ENCODE results near the gene IL21.
"Not testable (repeated sequence)": the region's sequence is repeated elsewhere in the genome, so short reads cannot be mapped to it uniquely, and the experiment has no call there.

IL21 gene

GRCh38 chr4:122577808-122578781 lies 42.8 kb downstream of the IL21 start:
- H3K4me3 ChIP-seq (ENCODE audit: low read depth, low read length) = no peak overlapping the region
- TF ChIP-seq CTCF (IDR thresholded peaks at IDR 0.05; ENCODE audit: insufficient read depth, low read depth, low read length, missing control alignments) = peak; percentile 81
- DNase-seq (ENCODE audit: low read depth) = peak; percentile 55

GRCh38 chr4:122577189-122577553 lies 43.7 kb downstream of the IL21 start:
- TF ChIP-seq CTCF (IDR thresholded peaks at IDR 0.05; ENCODE audit: insufficient read depth, low read depth, low read length, missing control alignments) = no peak
- no peak for DNase-seq (ENCODE audit: low read depth)
- H3K4me3 ChIP-seq (ENCODE audit: low read depth, low read length) = no peak overlapping the region

GRCh38 chr4:122576261-122577188 lies 44.3 kb downstream of the IL21 start:
- peak; percentile 54 for DNase-seq (ENCODE audit: low read depth)
- peak; percentile 42 for TF ChIP-seq CTCF (IDR thresholded peaks at IDR 0.05; ENCODE audit: insufficient read depth, low read depth, low read length, missing control alignments)
- no peak overlapping the region for H3K4me3 ChIP-seq (ENCODE audit: low read depth, low read length)

- not testable (repeated sequence) for DNase-seq (ENCODE audit: low read depth)
These were observed 46.5 kb downstream of the IL21 start for GRCh38 chr4:122574347-122574746.

GRCh38 chr4:122562449-122562848 lies 58.4 kb downstream of the IL21 start:
- DNase-seq (ENCODE audit: low read depth) = no peak
- no peak overlapping the region for H3K4me3 ChIP-seq (ENCODE audit: low read depth, low read length)
- TF ChIP-seq CTCF (IDR thresholded peaks at IDR 0.05; ENCODE audit: insufficient read depth, low read depth, low read length, missing control alignments) = no peak

More at GRCh38 chr4:122574347-122574746, 46.5 kb downstream of the IL21 start:
- not testable (repeated sequence) for H3K4me3 ChIP-seq (ENCODE audit: low read depth, low read length)
